ENCODE results near the gene WNT6. TPM values are rescaled to one million over a fixed set of nuclear protein-coding genes. Genes with fewer than 3 reads are reported as not detected.

WNT6 gene
- total RNA-seq, 2 experiments from 2014 or later: not detected

DNA sequence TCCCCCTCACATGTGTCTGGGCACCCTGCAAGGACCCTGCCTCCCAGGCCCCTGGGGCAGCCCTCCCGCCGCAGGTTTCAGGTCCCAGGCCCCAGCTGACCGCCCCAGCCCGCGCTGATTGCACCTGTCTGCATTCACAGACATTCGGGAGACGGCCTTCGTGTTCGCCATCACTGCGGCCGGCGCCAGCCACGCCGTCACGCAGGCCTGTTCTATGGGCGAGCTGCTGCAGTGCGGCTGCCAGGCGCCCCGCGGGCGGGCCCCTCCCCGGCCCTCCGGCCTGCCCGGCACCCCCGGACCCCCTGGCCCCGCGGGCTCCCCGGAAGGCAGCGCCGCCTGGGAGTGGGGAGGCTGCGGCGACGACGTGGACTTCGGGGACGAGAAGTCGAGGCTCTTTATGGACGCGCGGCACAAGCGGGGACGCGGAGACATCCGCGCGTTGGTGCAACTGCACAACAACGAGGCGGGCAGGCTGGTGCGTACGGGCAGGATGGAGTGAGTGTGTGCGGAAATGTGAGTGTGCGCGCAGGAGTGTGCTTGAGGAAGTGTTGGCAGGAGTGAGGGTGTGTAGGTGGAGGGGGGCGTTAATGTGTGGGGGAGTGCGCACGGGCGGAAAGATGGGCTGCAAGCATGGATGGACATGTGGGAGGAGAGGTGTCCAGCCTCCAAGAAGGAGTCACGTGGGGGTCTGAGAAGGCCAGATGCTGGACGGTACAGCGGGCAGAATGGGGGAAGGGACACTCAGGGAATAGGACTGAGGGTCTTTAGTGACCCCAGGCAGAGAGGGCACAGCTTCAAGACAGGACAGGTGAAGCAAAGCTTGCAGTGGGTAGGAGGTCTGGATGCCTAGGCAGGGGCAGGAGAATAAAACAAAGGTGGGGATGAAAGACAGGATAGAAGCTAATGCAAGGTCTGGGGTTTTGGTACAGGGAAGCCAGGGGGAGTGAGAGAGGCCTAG is 12.0 kb downstream of the WNT6 start:
- DNase-seq (no peak), ATAC-seq (ENCODE audit: low read depth) (no peak)
- peak overlapping the region; percentile 73 for H3K4me3 Mint-ChIP-seq
- no peaks in the 10 kb centered on the region for H3K36me3 Mint-ChIP-seq
- H3K4me1 Mint-ChIP-seq: peaks cover 8% of the 10 kb centered on the region
- peaks cover 73% of the 10 kb centered on the region for H3K27me3 Mint-ChIP-seq
- no peaks in the 10 kb centered on the region for H3K9me3 Mint-ChIP-seq
- no peak overlapping the region for H3K27ac Mint-ChIP-seq
- POLR2A ChIA-PET: no interaction called here

DNA sequence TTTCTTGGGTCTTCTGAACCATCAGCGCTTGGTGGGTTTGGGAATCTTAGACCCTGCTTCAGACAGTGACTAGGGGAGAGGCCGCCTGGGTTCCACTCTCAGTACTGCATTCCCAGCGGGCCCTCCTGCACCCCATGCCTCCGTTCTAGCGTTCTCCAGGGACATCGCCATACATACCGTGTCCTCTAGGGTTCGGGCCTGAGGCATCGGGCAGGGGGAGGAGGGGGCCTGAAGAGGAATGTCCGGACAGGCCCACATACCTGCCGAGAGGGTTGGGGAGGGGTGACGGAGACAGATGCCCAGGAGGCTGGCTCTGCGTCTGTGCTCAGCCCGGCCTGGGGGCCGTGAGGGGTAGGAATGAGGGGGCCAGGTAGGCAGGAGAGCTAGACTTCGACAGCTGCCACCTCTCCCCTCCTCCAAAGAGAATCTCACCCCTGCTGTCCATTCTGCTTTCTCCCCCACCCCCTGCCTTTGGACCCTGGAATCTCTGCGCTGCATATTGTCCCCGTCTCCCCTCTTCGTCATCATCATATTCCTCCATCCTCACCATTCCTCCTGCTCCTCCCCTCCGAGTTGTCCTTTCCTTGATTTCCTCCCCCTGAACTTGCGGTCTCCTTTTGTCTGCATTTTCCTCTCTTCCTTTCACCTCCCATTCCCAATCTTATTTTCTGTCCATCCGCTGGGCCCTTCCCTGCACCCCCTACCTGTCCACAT is 13.2 kb downstream of the WNT6 start:
- no peak overlapping the region for H3K4me3 Mint-ChIP-seq
- ATAC-seq (ENCODE audit: low read depth) (no peak), DNase-seq (no peak)
- no peak overlapping the region for H3K27ac Mint-ChIP-seq
- no peaks in the 10 kb centered on the region for H3K36me3 Mint-ChIP-seq
- peaks cover 68% of the 10 kb centered on the region for H3K27me3 Mint-ChIP-seq
- POLR2A ChIA-PET: no interaction called here
- H3K4me1 Mint-ChIP-seq: peaks cover 10% of the 10 kb centered on the region
- H3K9me3 Mint-ChIP-seq: no peaks in the 10 kb centered on the region

DNA sequence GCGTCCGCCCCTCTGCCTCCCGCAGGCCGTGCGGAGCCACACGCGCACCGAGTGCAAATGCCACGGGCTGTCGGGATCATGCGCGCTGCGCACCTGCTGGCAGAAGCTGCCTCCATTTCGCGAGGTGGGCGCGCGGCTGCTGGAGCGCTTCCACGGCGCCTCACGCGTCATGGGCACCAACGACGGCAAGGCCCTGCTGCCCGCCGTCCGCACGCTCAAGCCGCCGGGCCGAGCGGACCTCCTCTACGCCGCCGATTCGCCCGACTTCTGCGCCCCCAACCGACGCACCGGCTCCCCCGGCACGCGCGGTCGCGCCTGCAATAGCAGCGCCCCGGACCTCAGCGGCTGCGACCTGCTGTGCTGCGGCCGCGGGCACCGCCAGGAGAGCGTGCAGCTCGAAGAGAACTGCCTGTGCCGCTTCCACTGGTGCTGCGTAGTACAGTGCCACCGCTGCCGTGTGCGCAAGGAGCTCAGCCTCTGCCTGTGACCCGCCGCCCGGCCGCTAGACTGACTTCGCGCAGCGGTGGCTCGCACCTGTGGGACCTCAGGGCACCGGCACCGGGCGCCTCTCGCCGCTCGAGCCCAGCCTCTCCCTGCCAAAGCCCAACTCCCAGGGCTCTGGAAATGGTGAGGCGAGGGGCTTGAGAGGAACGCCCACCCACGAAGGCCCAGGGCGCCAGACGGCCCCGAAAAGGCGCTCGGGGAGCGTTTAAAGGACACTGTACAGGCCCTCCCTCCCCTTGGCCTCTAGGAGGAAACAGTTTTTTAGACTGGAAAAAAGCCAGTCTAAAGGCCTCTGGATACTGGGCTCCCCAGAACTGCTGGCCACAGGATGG is 14.0 kb downstream of the WNT6 start:
- H3K27ac Mint-ChIP-seq: no peak overlapping the region
- no peaks in the 10 kb centered on the region for H3K9me3 Mint-ChIP-seq
- no peaks in the 10 kb centered on the region for H3K36me3 Mint-ChIP-seq
- peak; percentile 36 for DNase-seq
- no peak for ATAC-seq (ENCODE audit: low read depth)
- H3K4me3 Mint-ChIP-seq: no peak overlapping the region
- H3K4me1 Mint-ChIP-seq: peaks cover 10% of the 10 kb centered on the region
- POLR2A ChIA-PET: no interaction called here
- peaks cover 65% of the 10 kb centered on the region for H3K27me3 Mint-ChIP-seq

DNA sequence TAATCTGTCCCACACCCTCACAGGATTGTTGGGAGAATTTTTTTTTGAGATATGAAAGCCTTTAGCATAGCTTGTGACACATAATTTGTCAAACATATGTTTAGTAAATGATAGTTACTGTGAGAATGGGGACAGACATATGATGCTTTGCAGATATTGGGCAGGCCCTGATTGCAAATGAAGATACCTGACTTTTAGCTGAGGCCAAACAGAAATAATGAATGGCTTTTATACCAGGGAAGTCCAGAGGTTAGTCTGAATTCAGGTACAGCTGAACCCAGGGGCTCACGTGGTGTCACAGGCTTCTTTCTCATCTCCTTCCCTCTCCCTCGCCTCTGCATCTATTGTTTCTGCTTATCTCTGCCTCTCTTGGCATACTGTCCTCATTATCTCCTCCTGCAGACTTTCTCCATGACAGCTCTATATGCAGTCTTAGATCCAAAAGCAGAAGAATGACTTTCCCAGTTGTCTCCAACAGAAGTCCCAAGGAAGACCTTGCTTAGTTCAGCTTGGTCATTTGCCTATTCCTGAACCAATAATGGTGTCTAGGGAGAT is 16.2 kb downstream of the WNT6 start:
- no peak overlapping the region for H3K27ac Mint-ChIP-seq
- no peaks in the 10 kb centered on the region for H3K9me3 Mint-ChIP-seq
- no peak overlapping the region for H3K4me3 Mint-ChIP-seq
- DNase-seq (no peak), ATAC-seq (ENCODE audit: low read depth) (no peak)
- peaks cover 19% of the 10 kb centered on the region for H3K4me1 Mint-ChIP-seq
- H3K36me3 Mint-ChIP-seq: no peaks in the 10 kb centered on the region
- POLR2A ChIA-PET: interaction anchor here (7.5 kb wide), 1 partner anchor 21 kb away, joined by 53 read pairs; no protein-coding TSS in a partner anchor
- H3K27me3 Mint-ChIP-seq: peaks cover 56% of the 10 kb centered on the region

DNA sequence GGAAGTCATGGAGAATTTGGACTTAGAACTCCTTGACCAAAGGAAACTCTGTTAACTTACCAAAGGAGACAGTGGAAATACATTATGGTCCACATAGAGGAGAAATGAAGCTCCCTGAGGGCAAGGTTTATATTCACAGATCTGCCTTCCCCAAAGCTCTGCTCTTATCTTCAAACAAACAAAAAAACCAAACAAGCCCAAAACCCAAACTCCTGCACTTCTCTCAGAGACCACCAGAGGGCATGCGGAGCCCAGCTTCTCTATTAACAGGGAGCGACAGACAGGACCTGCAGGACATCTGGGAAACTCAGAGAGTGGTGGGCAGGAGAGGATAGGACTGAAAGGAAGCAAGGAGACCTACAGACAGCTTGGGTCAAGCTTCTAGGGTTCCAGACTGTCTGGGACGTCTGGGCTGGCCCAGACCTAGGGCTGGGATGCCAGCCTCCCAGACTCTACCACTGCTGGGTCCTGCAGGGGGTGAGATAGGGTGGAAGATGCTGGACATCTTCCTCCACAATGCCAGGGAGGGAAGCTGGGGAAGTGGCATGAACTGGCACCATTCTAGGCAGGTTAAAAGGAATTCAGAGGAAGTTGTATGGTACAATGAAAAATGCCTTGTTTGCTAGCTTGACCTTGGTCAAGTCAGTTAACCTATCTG is 17.1 kb downstream of the WNT6 start:
- Mint-ChIP-seq H3K27ac (no peak overlapping the region), H3K27me3 (peaks cover 61% of the 10 kb centered on the region), H3K9me3 (no peaks in the 10 kb centered on the region), H3K4me1 (peaks cover 22% of the 10 kb centered on the region), H3K4me3 (no peak overlapping the region), H3K36me3 (no peaks in the 10 kb centered on the region)
- POLR2A ChIA-PET: interaction anchor here (7.5 kb wide), 1 partner anchor 20 kb away, joined by 53 read pairs; no protein-coding TSS in a partner anchor
- DNase-seq (peak; percentile 63), ATAC-seq (ENCODE audit: low read depth) (peak; percentile 15)

DNA sequence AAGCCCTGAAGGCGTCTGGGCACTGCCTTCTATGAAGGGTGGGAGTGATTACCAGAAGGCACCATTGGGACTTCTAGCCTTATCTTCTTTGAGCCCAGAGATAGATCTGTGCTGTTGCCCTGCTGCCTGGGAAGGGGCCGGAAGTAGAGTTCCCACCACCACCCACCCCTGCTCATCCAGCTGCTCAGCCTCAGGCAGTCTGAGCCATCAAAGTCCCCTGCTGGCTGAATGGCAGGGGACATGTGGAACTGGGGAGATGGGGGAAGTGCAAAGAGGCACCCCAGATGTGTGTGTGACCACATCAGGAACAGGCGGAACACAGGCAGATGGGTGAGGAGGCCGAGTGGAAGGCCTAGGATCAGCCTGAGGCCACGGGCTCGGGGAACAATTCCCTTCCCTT is 17.7 kb downstream of the WNT6 start:
- Mint-ChIP-seq H3K36me3 (no peaks in the 10 kb centered on the region), H3K4me3 (no peak overlapping the region), H3K4me1 (peaks cover 21% of the 10 kb centered on the region), H3K27me3 (peaks cover 61% of the 10 kb centered on the region), H3K27ac (no peak overlapping the region), H3K9me3 (no peaks in the 10 kb centered on the region)
- ATAC-seq (ENCODE audit: low read depth) (no peak), DNase-seq (no peak)
- POLR2A ChIA-PET: interaction anchor here (7.5 kb wide), 1 partner anchor 19 kb away, joined by 53 read pairs; no protein-coding TSS in a partner anchor

DNA sequence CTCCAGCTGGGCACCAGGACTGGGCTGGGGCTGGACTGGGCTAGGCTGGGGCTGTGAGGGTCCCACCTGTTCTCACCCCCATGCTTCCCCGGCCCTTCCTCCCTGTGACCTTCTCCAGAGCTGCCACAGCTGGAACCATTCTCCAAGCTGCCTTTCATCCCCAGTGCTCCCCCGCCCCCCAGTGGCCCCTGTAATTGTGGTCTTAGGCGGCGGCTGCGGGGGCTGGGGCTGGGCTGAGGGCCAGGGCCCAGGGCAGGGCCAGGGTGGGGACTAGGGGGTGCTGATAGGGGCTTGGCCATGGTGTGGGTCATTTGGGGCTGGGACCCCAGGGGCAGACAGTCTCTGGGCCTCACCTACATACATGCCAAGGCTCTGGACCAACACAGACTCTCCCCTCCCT is 18.3 kb downstream of the WNT6 start:
- H3K4me3 Mint-ChIP-seq: no peak overlapping the region
- POLR2A ChIA-PET: interaction anchor here (7.5 kb wide), 1 partner anchor 19 kb away, joined by 53 read pairs; no protein-coding TSS in a partner anchor
- no peaks in the 10 kb centered on the region for H3K36me3 Mint-ChIP-seq
- no peaks in the 10 kb centered on the region for H3K9me3 Mint-ChIP-seq
- ATAC-seq (ENCODE audit: low read depth): no peak
- peaks cover 61% of the 10 kb centered on the region for H3K27me3 Mint-ChIP-seq
- DNase-seq: no peak
- no peak overlapping the region for H3K27ac Mint-ChIP-seq
- H3K4me1 Mint-ChIP-seq: peaks cover 23% of the 10 kb centered on the region

DNA sequence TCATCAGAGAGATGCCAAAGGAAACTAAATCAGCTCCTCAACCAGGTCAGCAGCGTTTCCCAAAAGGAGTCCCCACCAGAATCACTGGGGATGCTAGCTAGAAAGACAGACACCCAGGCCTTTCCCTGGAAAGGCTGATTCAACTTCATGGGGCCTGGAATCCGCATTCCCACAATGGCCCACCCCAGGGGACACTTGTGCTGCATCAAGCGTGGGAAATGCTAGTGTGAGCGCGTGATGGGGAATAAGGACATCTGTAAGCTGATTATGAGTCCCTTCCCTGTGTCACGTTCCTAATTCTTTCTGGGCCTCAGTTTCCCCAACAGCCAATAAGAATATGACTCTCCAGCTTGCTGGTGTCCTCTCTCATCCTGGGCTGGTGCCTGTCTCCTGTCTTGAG is 18.9 kb downstream of the WNT6 start:
- Mint-ChIP-seq H3K4me1 (peaks cover 22% of the 10 kb centered on the region), H3K36me3 (no peaks in the 10 kb centered on the region), H3K27ac (no peak overlapping the region), H3K4me3 (no peak overlapping the region), H3K9me3 (no peaks in the 10 kb centered on the region), H3K27me3 (peaks cover 61% of the 10 kb centered on the region)
- DNase-seq: no peak
- no peak for ATAC-seq (ENCODE audit: low read depth)
- POLR2A ChIA-PET: interaction anchor here (7.5 kb wide), 1 partner anchor 18 kb away, joined by 53 read pairs; no protein-coding TSS in a partner anchor

DNA sequence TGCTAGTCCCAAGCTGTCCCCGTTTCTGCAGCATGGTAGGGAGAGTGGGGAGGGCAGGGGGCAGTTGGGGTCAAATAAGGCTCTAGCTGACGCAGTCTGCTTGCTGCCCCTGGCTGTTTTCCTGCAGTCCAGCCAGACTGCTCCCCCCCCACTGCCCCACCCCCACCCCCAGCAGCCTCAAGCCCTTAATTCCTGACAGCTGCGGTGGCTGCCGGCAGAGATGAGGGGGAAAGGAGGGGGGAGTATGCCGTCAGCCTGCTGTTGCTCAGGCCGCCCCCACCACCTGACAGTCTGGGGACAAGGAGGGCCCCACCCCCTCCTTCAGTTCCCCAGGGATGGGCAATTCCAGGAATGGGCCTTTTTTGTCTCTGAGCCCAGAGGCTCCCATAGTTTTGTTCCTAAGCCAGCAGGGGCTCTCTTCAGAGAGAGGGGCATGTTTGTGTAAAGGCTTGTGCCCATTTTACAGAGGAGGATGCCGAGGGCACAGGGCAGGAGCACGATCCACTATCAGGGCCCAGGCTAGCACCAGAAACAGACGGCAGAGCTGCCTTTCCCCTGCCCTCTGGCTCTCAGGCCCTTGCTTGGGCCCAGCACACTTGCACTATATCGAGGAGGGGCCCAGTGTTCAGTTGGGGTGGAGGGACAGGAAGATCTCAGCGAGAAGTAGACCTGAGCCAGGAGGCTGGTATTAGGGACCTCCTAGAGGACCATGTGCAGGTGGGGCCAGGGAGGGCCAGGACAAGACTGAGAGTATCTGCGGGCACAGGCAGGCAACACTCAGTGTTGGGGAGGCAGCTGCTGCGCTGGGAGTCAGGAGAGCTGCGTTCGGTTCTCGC is 19.5 kb downstream of the WNT6 start:
- Mint-ChIP-seq H3K4me1 (peaks cover 22% of the 10 kb centered on the region), H3K27me3 (peaks cover 64% of the 10 kb centered on the region), H3K36me3 (no peaks in the 10 kb centered on the region), H3K27ac (no peak overlapping the region), H3K9me3 (no peaks in the 10 kb centered on the region), H3K4me3 (peak overlapping the region; percentile 70)
- no peak for ATAC-seq (ENCODE audit: low read depth)
- POLR2A ChIA-PET: interaction anchor here (2.7 to 7.5 kb wide), 2 partner anchors 13 to 18 kb away, joined by 11 to 53 read pairs; no protein-coding TSS in a partner anchor
- peak; percentile 32 for DNase-seq

DNA sequence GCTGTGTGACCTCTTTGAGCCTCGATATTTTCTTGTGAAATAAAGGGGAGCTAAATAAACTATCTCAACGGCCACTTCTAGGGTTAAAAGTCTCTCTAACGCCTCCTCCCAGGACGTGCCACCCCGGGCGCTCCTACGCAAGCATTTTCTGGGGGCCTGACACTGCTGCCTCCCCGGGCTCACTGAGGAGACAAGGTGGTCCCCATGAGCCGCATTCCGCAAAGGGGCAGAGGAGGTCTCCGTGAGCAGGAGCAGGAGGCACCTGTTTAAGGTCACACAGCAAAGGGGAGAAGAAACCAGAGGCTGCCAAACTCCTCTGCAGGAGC is 20.1 kb downstream of the WNT6 start:
- POLR2A ChIA-PET: interaction anchor here (2.7 to 7.5 kb wide), 2 partner anchors 12 to 17 kb away, joined by 11 to 53 read pairs; no protein-coding TSS in a partner anchor
- Mint-ChIP-seq H3K4me3 (peak overlapping the region; percentile 70), H3K4me1 (peaks cover 20% of the 10 kb centered on the region), H3K27ac (no peak overlapping the region), H3K36me3 (no peaks in the 10 kb centered on the region), H3K9me3 (no peaks in the 10 kb centered on the region), H3K27me3 (peaks cover 64% of the 10 kb centered on the region)
- ATAC-seq (ENCODE audit: low read depth): no peak
- DNase-seq: no peak

DNA sequence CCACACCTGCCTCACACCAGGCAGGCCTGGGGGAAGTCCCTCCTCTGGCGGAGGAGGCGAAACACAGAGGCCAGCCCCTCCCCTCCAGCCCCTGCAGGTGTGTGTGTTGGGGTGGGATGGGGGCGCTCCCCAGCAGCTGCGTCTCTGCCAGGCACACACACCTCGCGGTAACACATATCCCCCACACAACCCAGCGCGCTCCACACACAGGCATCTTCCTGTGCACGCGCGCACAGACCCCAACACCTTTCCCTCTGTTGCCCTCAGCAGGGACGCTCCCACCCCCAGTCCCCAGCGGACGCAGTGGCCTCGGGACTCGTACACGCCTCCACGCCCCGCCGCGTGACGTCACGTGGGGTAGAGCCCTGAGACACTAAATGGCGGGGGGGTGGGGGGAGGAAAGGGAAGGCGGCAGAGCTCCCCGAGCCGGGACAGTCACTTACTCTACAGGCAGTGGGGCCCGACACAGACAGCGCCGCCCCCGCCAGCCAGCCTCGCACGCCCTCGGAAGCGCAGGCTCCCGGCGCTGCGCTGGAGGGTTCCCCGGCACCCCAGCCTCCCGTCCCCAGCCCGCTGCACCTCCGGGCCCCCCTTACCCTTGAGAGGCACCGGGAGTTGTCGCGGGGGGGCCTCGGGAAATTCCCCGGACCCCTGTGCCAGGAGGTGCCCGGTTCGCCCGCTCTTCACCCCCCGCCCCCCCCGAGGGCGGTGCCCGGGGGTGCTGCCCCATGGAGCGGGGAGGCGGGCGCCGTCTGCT is 20.7 kb downstream of the WNT6 start, which contains the start of gene WNT10A:
TSS of gene WNT10A (plus strand) at position 751 of the 757 bp plus-strand sequence. CDS start 144 bp downstream, outside the sequence.
- H3K9me3 Mint-ChIP-seq: no peaks in the 10 kb centered on the region
- H3K27ac Mint-ChIP-seq: peak within 1 kb of the TSS; percentile 15
- POLR2A ChIA-PET: interaction anchor here (0.6 to 7.5 kb wide), 3 partner anchors 12 to 25 kb away, joined by 3 to 53 read pairs (median 11); no protein-coding TSS in a partner anchor
- no peaks in the 10 kb centered on the region for H3K36me3 Mint-ChIP-seq
- ATAC-seq (ENCODE audit: low read depth) (peak; percentile 74), DNase-seq (peak; percentile 62)
- peaks cover 66% of the 10 kb centered on the region for H3K27me3 Mint-ChIP-seq
- peaks cover 20% of the 10 kb centered on the region for H3K4me1 Mint-ChIP-seq
- H3K4me3 Mint-ChIP-seq: peak within 1 kb of the TSS; percentile 70

All from activated naive CD8-positive, alpha-beta T cell treated with anti-CD3 and anti-CD28 coated beads, Interleukin-2, amount 10 ng/mL, durations not matched to agents 7 days and 5 days (primary cell).